Caco-2 (cell line): Measurements from ENCODE around the gene MYO5B. TPM values are rescaled to one million over a fixed set of nuclear protein-coding genes. Genes with fewer than 3 reads are reported as not detected.
"Not testable (repeated sequence)": the region's sequence is repeated elsewhere in the genome, so short reads cannot be mapped to it uniquely, and the experiment has no call there.

Experiments used
- Bru-seq: library from RNA; stranded (reverse); fragments of 400-500 nt; gene quantifications from one replicate; lab custom pipeline; 2021; lab: Mats Ljungman, UMichigan
- BruChase-seq, 2 experiments: library from RNA; stranded (reverse); fragments of 400-500 nt; gene quantifications; one replicate each; lab custom pipeline; 2021; lab: Mats Ljungman, UMichigan
- BruUV-seq: library from RNA; stranded (reverse); fragments of 400-500 nt; replicated peaks from 2 replicates; lab custom pipeline; 2021; lab: Mats Ljungman, UMichigan
- CTCF ChIA-PET: fragments of 300-600 bp; sonication (Branson Sonifier 250); formaldehyde crosslinking; loops from one replicate; lab custom pipeline; 2022; ENCODE audit warnings: antibody characterized with exemption; lab: Charles Lee
- POLR2A ChIA-PET: fragments of 300-600 bp; sonication (Branson Sonifier 250); formaldehyde crosslinking; loops from one replicate; lab custom pipeline; 2022; ENCODE audit warnings: antibody characterized with exemption; lab: Charles Lee
- DNase-seq, 2 experiments: peaks; one replicate each; pipeline versions ENCODE4 v3.0.0 to v3.0.0-alpha.2; 2020 to 2022
- H3K27me3 ChIP-seq: replicated peaks from 2 replicates; pipeline ENCODE4 v1.6.0; 2011; ENCODE audit warnings: low read length; ENCODE audit not compliant: control insufficient read depth, insufficient read depth
- H3K36me3 ChIP-seq: 2 replicates; pipeline ENCODE4 v1.5.1; 2011; ENCODE audit warnings: low read length; ENCODE audit not compliant: control insufficient read depth, insufficient read depth
- H3K4me1 ChIP-seq: fragments of 250-450 bp; sonication (Bioruptor Pico); 2 replicates; pipeline ENCODE4 v1.5.1; 2020; ENCODE audit warnings: mild to moderate bottlenecking
- H3K4me3 ChIP-seq: 2 replicates; pipeline ENCODE4 v1.5.1; 2011; ENCODE audit warnings: low read depth, mild to moderate bottlenecking, control low read depth, low read length
- H3K9me3 ChIP-seq: fragments of 250-450 bp; sonication (Bioruptor Pico); 2 replicates; pipeline ENCODE4 v1.5.1; 2020; ENCODE audit warnings: mild to moderate bottlenecking, moderate library complexity
- H3K27ac Mint-ChIP-seq: one replicate; pipeline ENCODE4 v1.8.0; 2022; ENCODE audit warnings: mixed read lengths; ENCODE audit not compliant: unreplicated experiment
- H3K27me3 Mint-ChIP-seq: one replicate; pipeline ENCODE4 v1.8.0; 2022; ENCODE audit warnings: mixed read lengths; ENCODE audit not compliant: insufficient read depth, unreplicated experiment
- H3K36me3 Mint-ChIP-seq: one replicate; pipeline ENCODE4 v1.8.0; 2022; ENCODE audit warnings: mild to moderate bottlenecking, mixed read lengths; ENCODE audit not compliant: insufficient read depth, unreplicated experiment
- H3K4me1 Mint-ChIP-seq: one replicate; pipeline ENCODE4 v1.8.0; 2022; ENCODE audit warnings: low read depth, mixed read lengths; ENCODE audit not compliant: unreplicated experiment
- H3K4me3 Mint-ChIP-seq: one replicate; pipeline ENCODE4 v1.8.0; 2022; ENCODE audit warnings: mild to moderate bottlenecking, moderate library complexity, mixed read lengths; ENCODE audit not compliant: unreplicated experiment
- H3K9me3 Mint-ChIP-seq: one replicate; pipeline ENCODE4 v1.8.0; 2022; ENCODE audit warnings: mixed read lengths; ENCODE audit not compliant: unreplicated experiment
- intact Hi-C: fragments of 100-400 bp; cut with micrococcal nuclease; formaldehyde crosslinking; loops from one replicate; pipeline ENCODE4 v1.10.0; 2022; ENCODE audit not compliant: unreplicated experiment
- long read RNA-seq: library from polyadenylated mRNA; stranded (forward); transcript quantifications from one replicate; pipeline ENCODE4 v2.0.0, GENCODE V29; 2022
- total RNA-seq: library from RNA; stranded (reverse); gene quantifications from 2 replicates; pipeline ENCODE4 v1.2.3, GENCODE V29; 2022
- TF ChIP-seq, protein P1 (sequence below), 2 experiments: fragments of 200-600 bp in 1 of 2; IDR thresholded peaks; 1 replicate in 1 of 2; 2 replicates in 1 of 2; pipeline versions ENCODE4 v1.5.1 to v1.8.0; 2011 to 2022; ENCODE audit warnings: antibody characterized with exemption in 1 of 2, control low read depth in 1 of 2, inconsistent platforms in 1 of 2, low read depth in 1 of 2, low read length in 1 of 2, mild to moderate bottlenecking in 1 of 2, moderate library complexity in 1 of 2; ENCODE audit not compliant: insufficient read depth in 1 of 2, severe bottlenecking in 1 of 2, unreplicated experiment in 1 of 2

The MYO5B gene
- total RNA-seq: 28.3 and 28.6 TPM in 2 replicates
- Bru-seq, nascent RNA: percentile 65 among the genes with signal in this experiment
- percentile 60 among the genes with signal in this experiment for BruChase-seq, experiment 1, labeled RNA remaining after a 2-hour chase
- percentile 62 among the genes with signal in this experiment for BruChase-seq, experiment 2, labeled RNA remaining after a 6-hour chase
- long read RNA-seq, partial matches to known transcripts: 10 of 29 reads
- long read RNA-seq, other reads (novel, unspliced or antisense): 15 of 29 reads

DNA sequence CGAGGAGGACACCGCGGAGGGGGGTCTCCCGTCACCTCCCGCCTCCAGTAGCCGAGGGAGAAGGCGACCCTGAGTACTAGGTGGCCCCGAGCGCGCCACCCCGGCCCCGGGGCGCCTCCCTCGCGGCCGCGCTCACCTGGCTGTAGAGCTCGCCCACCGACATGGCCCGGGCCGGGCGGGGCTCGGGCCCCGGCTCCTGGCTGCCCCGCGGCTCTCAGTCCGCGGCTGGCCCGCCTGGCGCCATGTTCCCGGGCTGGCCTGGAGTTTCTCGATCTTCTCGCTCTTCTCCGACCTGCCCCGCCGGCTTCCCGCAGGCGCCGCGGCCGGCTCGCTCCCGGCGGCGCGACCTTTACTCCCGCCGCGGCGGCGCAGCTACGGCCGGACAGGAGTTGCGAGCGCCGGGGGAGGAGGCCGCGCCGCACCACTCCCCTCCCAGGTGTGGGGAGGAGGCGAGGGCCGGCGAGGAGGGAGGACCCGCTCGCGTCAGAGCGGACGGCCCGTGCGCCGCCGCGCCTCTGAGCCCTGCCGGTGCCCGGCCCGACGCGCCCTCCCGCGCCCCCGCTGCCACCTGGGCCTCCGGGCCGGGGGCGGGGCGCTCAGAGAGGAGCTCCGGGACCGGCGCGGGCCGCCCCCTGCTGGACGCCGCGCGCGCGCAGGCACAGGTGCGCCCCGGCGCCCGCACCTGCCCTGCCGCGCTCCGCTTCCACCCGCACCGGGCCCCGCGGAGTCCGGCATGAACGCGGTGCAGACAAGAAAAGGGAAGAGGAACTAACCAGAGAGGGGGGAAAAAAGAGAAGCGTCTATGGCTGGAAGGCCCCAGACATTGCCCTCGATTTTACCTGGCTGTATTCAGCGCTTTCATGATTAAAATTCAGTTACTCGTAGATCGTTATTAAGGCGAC, at the start of gene MYO5B:
TSS of gene MYO5B (minus strand) at position 517 of the 902 bp plus-strand sequence. CDS start at position 163, 354 bp downstream.
- Histone ChIP-seq H3K27me3 (no peaks in the 10 kb centered on the region), H3K4me3 (peak within 1 kb of the TSS; percentile 74), H3K4me1 (no peaks in the 10 kb centered on the region), H3K36me3 (no peaks in the 10 kb centered on the region), H3K9me3 (no peaks in the 10 kb centered on the region)
- H3K4me1 Mint-ChIP-seq: no peaks in the 10 kb centered on the region
- H3K27ac Mint-ChIP-seq: peak within 1 kb of the TSS; percentile 72
- no peaks in the 10 kb centered on the region for H3K27me3 Mint-ChIP-seq
- ChIA-PET POLR2A (interaction anchor here (0.5 to 0.6 kb wide), 2 partner anchors 501 to 702 kb away, joined by 5 read pairs; no protein-coding TSS in a partner anchor), CTCF (interaction anchor here (0.6 to 1.1 kb wide), 9 partner anchors 9 to 284 kb away, joined by 3 to 6 read pairs (median 3); no protein-coding TSS in a partner anchor)
- peak; percentile 75 to 87 for DNase-seq
- no peaks in the 10 kb centered on the region for H3K9me3 Mint-ChIP-seq
- H3K36me3 Mint-ChIP-seq: no peaks in the 10 kb centered on the region
- intact Hi-C loops: loop anchor here (1.0 to 2.0 kb wide), 3 partner anchors 50 to 144 kb away; no protein-coding TSS in a partner anchor
- H3K4me3 Mint-ChIP-seq: peak within 1 kb of the TSS; percentile 93
- no TSS peak for BruUV-seq
- TF ChIP-seq, protein P1, sequence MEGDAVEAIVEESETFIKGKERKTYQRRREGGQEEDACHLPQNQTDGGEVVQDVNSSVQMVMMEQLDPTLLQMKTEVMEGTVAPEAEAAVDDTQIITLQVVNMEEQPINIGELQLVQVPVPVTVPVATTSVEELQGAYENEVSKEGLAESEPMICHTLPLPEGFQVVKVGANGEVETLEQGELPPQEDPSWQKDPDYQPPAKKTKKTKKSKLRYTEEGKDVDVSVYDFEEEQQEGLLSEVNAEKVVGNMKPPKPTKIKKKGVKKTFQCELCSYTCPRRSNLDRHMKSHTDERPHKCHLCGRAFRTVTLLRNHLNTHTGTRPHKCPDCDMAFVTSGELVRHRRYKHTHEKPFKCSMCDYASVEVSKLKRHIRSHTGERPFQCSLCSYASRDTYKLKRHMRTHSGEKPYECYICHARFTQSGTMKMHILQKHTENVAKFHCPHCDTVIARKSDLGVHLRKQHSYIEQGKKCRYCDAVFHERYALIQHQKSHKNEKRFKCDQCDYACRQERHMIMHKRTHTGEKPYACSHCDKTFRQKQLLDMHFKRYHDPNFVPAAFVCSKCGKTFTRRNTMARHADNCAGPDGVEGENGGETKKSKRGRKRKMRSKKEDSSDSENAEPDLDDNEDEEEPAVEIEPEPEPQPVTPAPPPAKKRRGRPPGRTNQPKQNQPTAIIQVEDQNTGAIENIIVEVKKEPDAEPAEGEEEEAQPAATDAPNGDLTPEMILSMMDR (IDR thresholded peaks at IDR 0.05; ENCODE audit: insufficient read depth in 1 of 2, low read depth in 1 of 2, low read length in 1 of 2, severe bottlenecking in 1 of 2, unreplicated experiment in 1 of 2): peak in 1 of 2 experiments; percentile 20

DNA sequence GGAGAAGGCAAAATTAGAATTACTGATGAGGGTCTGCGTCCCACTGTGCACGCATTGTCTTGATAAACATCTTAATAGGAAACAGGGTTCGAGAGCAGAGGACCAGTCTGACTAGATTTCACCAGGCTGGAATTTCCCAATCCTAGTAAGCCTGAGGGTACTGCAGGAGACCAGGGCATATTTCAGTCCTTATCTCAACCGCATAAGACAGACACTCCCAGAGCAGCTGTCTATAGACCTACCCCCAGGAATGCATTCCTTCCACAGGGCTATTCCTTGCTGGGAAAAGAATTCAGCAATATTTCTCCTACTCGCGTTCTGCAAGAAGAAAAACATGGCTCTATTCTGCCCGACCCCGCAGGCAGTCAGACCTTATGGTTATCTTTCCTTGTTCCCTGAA, 46.8 kb upstream of the MYO5B start:
- H3K4me3 Mint-ChIP-seq, H3K4me1 ChIP-seq, H3K4me3 ChIP-seq, H3K9me3 ChIP-seq, H3K27ac Mint-ChIP-seq, H3K27me3 Mint-ChIP-seq, H3K36me3 Mint-ChIP-seq, POLR2A ChIA-PET, H3K36me3 ChIP-seq, H3K4me1 Mint-ChIP-seq, H3K27me3 ChIP-seq, BruUV-seq, intact Hi-C loops: not testable (repeated sequence)
- CTCF ChIA-PET: interaction anchor here (0.6 kb wide), 1 partner anchor 132 kb away, joined by 6 read pairs; no protein-coding TSS in a partner anchor
- peak in 1 of 2 experiments; percentile 14 for DNase-seq
- peaks cover 19% of the 10 kb centered on the region for H3K9me3 Mint-ChIP-seq

DNA sequence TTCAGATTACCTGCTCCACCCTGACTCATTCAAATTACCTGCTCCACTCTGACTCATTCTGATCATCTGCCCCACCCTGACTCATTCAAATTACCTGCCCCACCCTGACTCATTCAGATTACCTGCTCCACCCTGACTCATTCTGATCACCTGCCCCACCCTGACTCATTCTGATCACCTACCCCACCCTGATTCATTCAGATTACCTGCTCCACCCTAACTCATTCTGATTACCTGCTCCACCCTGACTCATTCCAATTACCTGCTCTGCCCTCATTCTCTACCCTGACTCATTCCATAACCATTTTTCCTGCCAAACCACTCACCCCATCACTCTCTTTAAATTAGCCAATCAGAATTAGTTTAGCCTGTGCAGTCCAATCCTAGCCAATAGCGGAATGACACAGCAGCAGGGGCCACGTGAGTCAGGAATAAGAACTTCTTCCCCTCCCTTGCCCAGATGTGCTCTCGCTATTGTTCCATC, 45.2 kb upstream of the MYO5B start:
- DNase-seq: no peak
- Mint-ChIP-seq H3K9me3 (peaks cover 19% of the 10 kb centered on the region), H3K4me1 (no peaks in the 10 kb centered on the region), H3K4me3 (no peak overlapping the region), H3K27ac (no peak overlapping the region), H3K36me3 (no peaks in the 10 kb centered on the region), H3K27me3 (no peaks in the 10 kb centered on the region)
- BruUV-seq: no TSS peak
- intact Hi-C loops: no loop called here
- Histone ChIP-seq H3K27me3 (no peaks in the 10 kb centered on the region), H3K36me3 (no peaks in the 10 kb centered on the region), H3K4me1 (no peaks in the 10 kb centered on the region), H3K4me3 (no peak overlapping the region), H3K9me3 (no peaks in the 10 kb centered on the region)
- ChIA-PET CTCF (no interaction called here), POLR2A (no interaction called here)
- TF ChIP-seq, protein P1 (IDR thresholded peaks at IDR 0.05; ENCODE audit: insufficient read depth in 1 of 2, low read depth in 1 of 2, low read length in 1 of 2, severe bottlenecking in 1 of 2, unreplicated experiment in 1 of 2): no peak
